GM20431 (cell line): Measurements from ENCODE around the gene RNF213.

Source experiments
- in situ Hi-C: fragments of 300-500 bp; cut with MseI, MboI; formaldehyde crosslinking; loops from one replicate; pipeline ENCODE4 v1.15.0; 2020; ENCODE audit warnings: low sequenced_read_pairs; ENCODE audit not compliant: unreplicated experiment

The RNF213 gene

DNA sequence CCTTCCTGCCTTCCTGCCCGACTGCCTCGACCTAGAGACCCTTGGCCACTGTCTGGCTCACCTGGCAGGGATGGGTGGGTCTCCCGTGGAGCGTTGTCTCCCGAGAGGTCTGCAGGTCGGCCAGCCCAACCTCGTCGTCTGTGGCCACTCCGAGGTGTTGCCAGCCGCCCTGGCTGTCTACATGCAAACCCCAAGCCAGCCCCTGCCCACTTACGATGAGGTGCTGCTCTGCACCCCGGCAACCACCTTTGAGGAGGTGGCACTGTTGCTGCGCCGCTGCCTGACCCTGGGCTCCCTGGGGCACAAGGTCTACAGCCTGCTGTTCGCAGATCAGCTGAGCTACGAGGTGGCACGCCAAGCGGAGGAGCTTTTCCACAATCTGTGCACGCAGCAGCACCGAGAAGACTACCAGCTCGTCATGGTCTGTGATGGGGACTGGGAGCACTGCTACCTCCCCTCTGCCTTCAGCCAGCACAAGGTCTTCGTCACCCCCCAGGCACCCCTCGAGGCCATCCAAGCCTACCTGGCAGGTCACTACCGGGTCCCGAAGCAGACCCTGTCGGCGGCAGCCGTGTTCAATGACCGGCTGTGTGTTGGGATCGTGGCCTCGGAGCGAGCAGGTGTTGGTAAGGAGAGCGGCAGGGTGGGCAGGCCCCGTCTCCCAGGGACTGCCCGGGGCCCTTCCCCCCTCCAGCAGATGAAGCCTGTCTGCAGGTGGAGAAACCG is 79.2 kb downstream of the RNF213 start:
- in situ Hi-C loops = no loop called here

- in situ Hi-C loops = no loop called here
These were observed 84.7 kb downstream of the RNF213 start for GRCh38 chr17:80345321-80345720.

DNA sequence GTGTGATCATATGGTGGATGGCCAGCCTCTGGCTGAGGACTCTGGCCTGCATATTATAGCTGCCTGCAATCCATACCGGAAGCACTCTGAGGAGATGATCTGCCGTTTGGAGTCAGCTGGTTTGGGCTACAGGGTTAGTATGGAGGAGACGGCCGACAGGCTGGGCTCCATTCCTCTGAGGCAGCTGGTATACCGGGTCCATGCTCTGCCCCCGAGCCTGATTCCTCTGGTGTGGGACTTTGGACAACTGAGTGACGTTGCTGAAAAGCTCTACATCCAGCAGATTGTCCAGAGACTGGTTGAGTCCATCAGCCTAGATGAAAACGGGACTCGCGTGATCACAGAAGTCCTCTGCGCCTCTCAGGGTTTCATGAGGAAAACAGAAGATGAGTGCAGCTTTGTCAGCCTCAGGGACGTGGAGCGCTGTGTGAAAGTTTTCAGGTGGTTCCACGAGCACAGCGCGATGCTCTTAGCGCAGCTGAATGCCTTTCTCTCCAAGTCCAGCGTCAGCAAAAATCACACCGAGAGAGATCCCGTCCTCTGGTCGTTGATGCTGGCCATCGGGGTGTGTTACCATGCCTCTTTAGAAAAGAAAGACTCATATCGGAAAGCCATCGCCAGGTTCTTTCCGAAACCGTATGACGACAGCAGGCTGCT is 85.3 kb downstream of the RNF213 start:
- in situ Hi-C loops = no loop called here

GRCh38 chr17:80346498-80347275 is 86.0 kb downstream of the RNF213 start:
- in situ Hi-C loops = no loop called here

- in situ Hi-C loops = no loop called here
These were observed 86.9 kb downstream of the RNF213 start for GRCh38 chr17:80347536-80347935.

GRCh38 chr17:80347948-80348351 is 87.3 kb downstream of the RNF213 start:
- in situ Hi-C loops = no loop called here

- in situ Hi-C loops = no loop called here
These were observed 88.0 kb downstream of the RNF213 start for GRCh38 chr17:80348551-80349150.

DNA sequence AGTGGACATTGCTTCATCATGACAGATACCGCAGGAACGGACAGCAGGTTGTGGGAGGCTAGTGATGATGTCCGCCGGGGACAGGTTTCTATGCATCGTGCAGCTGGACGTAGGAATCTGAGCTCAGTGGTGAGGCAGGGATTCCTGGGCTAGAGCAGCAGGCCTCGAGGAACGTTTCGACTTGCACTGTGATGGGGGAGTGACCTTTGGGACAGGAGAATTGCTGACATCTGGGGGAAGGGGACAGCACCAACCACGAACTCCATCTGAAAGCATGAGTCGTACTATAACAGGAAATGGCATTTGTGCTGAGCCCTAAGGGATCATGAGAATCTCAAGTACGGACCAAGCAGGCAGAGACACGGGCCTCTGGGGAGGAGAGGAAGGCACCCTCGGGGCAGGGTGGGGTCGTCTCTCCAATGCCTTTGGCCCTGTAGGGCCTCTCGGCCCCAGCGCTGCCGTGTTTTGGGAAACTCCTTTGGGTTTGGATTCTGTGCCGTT is 88.5 kb downstream of the RNF213 start:
- in situ Hi-C loops = no loop called here

DNA sequence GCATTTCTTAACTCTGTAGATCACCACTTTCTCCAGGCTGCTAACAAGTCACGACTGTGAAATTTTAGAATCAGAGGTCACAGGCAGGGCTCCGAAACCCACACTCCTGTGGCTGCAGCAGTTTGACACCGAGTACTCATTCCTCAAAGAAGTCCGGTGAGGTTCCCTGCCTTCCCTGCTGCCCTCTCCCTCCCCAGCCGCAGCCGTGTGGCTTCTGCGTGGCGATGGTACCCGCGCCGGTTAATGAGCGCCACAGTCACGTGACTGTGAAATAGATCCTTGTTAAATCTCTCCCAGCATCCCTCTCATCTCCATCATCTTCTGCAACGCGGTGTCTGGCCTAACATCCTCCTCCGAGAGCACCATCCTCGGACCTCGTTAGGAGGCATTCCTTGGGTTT is 89.1 kb downstream of the RNF213 start:
- in situ Hi-C loops = no loop called here

DNA sequence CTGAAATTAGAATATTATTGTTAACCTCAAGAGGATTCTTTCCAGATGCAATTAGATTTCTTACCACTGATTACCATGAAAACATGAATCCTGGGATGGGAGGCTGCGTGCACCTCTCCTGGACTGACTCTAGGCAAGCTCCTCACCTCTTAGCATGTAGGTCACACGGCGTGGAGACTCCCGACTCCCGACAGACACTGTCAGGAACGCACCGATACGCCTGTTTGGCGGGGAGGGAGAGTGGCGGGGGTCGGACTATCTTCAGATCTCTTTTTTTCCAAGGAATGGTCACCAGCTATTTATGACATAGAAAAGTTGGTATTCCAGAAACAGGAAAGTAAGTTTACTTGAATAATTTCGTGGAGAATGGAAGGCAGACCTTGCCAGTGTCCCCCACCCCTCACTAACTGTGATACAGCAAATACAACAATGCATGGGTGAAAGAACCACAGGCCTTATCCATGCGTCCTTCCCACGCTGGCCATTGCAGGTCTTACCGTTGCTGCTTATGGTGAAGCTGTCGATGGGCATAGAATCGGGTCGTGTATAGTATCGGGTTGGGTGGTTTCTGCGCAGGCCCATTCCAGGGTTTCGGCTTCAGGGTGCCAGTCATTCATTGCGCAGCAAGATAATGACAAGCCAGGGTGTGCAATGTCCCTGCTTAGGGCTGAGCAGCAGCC is 91.7 kb downstream of the RNF213 start:
- in situ Hi-C loops = no loop called here

DNA sequence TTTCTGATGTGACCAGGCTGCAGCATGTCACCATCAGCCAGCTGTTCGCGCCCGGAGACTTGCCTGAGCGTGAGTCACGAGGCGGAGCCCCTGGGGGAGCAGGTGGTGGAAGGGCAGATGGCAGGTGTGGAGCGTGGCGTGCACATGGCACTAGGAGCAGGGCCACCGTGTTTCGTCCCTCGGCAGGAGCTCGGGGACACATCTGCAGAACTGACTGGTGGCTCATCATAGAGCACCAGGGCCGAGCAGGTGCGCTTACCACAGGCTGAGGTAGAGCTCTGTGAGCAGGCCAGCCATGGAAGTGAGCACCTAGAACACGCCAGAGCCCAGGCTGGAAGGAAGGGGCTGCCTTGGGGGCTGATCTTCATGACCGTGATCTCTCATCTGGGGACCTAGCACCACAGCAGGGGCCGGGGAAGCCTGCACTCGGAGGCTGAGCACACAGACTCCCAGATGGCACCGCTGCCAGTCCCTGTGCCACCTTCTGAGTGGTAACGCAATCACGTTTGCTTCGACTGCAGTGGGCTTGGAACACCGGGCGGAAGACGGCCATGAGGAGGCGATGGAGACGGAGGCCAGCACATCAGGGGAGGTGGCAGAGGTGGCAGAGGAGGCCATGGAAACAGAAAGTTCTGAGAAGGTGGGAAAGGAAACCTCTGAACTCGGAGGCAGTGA is 92.5 kb downstream of the RNF213 start:
- in situ Hi-C loops = no loop called here

GRCh38 chr17:80353718-80354275 is 93.1 kb downstream of the RNF213 start:
- in situ Hi-C loops = no loop called here

DNA sequence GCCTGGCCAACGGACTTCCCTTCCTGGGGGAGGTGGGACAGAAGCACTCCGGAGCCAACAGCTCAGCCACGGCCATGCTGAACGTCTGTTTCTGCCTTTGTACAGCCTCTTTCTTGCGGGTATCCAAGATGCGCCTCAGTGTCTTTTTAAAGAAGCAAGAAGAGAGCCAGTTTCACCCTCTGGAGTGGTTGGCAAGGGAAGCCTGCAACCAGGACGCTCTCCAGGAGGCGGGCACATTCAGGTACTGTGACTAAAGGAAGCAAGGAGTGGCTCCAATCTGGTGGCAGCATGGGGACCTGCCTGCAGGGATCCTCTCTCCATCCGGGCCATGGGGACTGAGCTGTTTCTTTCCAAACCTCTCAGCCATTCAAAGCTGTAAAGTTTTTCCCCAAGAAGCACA is 93.7 kb downstream of the RNF213 start:
- in situ Hi-C loops = no loop called here

DNA sequence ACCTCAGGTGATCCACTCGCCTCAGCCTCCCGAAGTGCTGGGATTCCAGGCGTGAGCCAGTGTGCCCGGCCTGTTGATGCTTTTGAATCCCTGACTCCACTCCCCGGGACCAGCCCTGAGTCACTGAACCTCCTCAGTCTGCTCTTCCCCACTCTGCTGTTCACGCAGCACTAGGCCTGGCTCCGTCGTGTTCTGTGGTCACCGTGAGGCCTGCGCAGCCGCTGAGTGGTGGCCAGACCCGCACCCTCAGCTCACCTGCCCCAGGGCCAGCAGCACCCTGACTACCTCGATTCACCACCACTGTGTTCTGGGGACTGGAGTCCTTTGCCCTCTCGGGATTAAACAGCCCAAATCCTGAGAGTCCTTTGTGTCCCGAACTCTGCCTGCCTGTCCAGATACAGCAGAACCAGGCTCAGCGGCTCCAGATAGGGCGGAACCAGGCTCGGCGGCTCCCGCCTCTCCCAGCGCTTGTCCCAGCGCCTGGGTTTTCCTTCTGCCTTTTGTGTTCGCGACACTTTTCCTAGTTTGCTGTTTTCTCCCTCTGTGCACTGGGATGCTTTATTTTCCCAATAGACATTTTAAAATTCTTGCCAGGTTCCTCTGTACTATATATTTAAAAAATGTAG is 95.7 kb downstream of the RNF213 start:
- in situ Hi-C loops = no loop called here

DNA sequence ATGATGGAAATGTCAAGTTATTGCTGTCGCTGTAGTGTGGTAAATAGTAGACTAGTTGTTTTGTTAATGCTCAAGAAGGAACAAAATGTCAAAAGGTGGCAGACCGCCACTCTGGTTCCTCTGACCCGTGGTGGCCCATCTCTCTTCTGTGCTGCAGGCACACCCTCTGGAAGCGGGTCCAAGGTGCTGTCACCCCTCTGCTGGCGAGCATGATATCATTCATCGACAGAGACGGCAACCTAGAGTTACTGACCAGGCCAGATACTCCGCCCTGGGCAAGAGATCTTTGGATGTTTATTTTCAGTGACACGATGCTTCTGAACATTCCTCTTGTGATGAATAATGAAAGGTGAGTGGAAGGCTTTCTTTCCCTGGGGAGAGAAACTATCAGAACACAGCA is 97.5 kb downstream of the RNF213 start:
- in situ Hi-C loops = no loop called here

DNA sequence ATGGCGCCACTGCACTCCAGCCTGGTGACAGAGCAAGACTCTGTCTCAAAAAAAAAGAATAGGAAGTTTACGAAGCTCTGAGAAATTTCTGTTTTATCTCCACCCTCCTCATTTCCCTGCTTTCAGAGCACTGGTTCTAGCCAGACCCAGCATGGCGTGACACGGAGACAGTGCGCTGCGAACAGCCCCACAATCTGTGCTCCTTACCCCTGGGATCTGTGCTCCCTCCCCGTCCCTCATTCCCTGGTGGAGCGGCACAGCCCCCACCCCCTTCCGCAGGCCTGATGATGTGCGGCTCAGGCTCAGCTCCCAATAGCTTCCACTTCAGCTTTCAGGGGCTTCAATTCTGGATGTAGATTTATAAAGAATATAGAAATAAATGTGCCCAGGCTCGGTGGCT is 98.2 kb downstream of the RNF213 start:
- in situ Hi-C loops = no loop called here

DNA sequence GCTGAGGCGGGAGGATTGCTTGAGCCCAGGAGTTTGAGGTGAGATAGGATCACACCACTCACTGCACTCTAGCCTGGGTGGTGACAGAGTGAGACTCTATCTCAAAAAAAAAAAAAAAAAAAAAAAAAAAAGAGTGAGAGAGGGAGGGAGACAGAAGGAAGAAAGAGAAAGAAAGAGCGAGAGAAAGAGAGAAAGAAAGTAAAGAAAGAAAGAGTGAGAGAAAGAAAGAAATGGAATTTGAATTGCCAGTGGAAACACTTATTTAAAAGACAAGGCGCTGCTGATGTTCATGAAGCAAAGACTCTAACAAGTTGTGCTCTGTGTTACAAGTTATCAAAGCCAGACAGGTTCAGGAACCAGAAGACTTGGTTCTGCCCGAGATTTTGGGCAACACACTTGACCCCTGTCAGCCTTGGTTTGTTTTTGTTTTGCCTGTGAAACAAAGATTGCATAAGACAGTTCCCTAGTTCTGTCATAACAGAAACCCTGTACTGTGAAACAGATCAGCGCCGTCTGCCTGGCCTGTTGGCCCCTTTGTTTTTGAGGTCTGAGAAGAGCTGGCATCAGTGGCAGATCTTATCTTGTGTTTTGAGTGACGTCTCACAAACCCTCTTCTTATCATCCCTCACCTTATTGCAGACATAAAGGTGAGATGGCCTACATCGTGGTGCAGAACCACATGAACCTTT is 98.9 kb downstream of the RNF213 start:
- in situ Hi-C loops = no loop called here

- in situ Hi-C loops = no loop called here
These were observed 99.7 kb downstream of the RNF213 start for GRCh38 chr17:80360396-80360795.
